HG02943 (cell line): ENCODE measurements around the gene CBFA2T3.
"Not testable (repeated sequence)": the region's sequence is repeated elsewhere in the genome, so short reads cannot be mapped to it uniquely, and the experiment has no call there.

Experiments used
- ATAC-seq: cut with Tn5 transposase; IDR thresholded peaks from one replicate; pipeline ENCODE4 v1.9.1; 2021; ENCODE audit warnings: mild to moderate bottlenecking, low read depth, moderate library complexity; ENCODE audit not compliant: unreplicated experiment

Gene CBFA2T3

GRCh38 chr16:88896238-88897070 lies 80.6 kb downstream of the CBFA2T3 start:
- no peak for ATAC-seq

GRCh38 chr16:88895335-88895734 lies 81.7 kb downstream of the CBFA2T3 start:
- ATAC-seq, result no peak

DNA sequence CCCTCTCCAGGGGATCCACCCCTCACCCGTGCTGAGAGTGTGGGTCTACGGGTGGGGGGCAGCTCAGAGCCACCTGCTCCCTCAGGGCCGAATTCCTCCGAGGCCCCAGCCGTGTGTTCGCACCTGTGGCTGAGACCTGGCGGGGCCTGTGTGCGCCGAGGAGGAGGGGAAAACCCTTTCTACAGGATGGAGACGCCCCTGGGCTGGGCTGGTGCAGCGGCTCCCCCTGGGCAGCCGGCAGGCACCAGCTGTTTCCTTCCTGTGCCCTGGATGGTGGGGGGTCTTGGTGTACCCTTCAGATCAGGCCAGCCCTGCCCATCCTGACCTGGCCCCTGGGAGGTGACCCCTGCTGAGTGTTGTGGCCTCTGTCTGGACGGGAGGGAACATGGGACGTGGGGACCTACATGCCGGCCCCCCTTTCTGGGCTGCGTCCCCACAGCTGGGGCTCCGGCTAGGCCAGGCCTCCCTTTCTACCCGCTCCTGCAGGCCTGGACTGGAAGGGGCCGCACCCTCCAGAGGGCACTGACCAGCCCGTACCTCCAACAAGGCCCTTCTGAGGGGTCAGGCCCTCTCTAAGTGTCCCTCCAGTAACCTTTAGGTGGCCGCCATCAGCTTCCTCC lies 82.2 kb downstream of the CBFA2T3 start:
- ATAC-seq, result no peak

DNA sequence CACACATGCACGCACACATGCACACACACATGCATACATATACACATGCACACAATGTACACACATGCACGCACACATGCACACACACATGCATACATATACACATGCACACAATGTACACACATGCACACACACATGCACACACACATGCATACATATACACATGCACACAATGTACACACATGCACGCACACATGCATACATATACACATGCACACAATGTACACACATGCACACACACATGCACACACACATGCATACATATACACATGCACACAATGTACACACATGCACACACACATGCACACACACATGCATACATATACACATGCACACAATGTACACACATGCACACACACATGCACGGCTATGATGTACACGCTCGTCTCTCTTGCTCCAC lies 82.7 kb downstream of the CBFA2T3 start:
- ATAC-seq, result not testable (repeated sequence)

DNA sequence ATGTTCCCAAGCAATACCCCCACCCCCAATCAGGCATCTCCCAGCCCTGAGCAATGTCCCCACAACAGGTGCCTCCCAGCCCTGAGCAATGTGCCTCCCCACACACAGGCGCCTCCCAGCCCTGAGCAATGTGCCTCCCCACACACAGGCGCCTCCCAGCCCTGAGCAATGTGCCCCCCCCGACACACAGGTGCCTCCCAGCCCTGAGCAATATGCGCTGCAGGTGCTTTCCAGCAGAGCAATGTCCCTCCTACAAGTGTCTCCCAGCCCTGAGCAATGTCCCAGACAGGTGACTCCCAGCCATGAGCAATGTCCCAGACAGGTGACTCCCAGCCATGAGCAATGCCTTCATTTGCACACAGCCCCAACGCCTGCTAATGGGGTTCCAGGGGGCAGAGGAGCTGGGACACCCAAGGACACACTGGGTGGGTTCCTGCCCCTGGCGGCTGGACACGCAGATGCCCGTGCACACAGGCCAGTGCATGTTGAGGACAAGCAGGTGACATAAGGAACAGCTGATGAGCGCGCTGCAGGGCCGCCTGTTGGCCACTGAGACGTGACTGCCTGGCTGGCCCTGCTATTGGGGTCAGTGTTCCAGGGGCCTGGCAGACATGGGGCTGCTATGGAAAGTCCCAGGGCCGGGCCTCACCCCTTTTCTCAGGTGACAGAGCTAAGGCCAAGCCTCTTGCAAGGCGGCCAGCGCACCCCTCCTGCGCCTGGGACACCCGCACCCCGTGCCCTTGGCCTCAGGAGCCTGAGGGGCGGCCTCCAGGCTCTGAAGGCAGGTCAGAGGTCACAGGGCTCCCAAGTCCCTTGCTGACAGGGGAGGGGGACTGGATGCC lies 83.7 kb downstream of the CBFA2T3 start:
- no peak for ATAC-seq

DNA sequence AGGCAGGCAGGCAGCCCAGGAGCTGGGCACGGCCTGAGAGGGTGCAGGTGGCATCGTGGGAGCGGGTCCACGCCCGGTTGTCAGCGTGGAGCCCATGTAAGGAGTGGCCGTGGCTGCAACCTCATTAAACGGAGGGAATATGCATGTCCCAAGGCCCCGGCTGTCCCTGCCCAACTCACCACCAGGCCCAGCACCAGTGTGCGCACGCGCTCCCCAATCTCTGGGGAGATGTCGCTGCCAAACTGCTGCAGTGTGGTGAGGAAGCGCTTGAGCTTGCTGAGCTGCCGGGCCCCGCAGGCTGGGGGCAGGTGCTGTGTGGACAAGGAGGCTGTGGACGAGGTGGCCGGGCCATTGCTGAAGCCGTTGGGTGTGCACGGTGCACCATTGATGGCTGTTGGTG lies 84.9 kb downstream of the CBFA2T3 start:
- no peak for ATAC-seq

DNA sequence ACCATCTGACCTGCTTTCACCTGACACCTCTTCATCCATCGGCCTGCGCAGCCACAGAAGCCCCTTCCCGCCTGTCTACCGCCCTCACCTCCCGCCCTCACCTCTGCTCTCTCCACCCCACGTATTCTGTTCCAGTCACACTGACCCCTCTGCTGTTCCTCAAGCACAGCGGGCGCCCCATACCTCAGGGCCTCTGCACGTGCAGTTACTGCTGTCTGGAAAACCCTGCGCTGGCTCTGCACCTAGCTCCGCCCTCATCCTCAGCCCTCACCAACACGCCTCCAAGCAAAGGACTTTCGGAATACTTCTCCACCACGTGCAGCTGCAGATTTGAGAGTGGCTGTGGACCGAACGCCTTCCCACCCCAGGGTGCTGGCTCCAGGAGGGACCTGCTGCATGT lies 85.9 kb downstream of the CBFA2T3 start:
- no peak for ATAC-seq

GRCh38 chr16:88889702-88890352 lies 87.2 kb downstream of the CBFA2T3 start:
- ATAC-seq, result not testable (repeated sequence)

- ATAC-seq, result no peak
Measured at GRCh38 chr16:88888461-88889387, 88.3 kb downstream of the CBFA2T3 start.

DNA sequence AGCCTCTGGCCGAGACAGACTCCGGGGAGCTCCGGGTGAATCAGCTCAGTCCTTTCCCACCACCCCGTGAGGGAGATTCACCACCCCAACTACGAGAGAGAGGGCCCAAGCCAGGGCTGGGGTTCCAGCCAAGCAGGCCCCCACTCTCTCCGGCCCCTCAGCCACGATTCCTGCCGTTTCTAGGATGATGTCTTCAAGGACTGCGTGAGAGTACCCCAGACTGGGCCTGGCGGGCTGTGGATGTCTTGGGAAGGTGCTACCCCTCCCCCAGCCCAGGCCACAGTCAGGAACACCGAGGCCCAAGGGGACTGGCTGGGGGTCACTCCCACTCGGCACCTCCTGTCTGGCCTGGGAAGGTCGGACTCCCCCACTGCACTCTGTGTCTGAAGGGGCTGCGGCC lies 89.0 kb downstream of the CBFA2T3 start:
- no peak for ATAC-seq

DNA sequence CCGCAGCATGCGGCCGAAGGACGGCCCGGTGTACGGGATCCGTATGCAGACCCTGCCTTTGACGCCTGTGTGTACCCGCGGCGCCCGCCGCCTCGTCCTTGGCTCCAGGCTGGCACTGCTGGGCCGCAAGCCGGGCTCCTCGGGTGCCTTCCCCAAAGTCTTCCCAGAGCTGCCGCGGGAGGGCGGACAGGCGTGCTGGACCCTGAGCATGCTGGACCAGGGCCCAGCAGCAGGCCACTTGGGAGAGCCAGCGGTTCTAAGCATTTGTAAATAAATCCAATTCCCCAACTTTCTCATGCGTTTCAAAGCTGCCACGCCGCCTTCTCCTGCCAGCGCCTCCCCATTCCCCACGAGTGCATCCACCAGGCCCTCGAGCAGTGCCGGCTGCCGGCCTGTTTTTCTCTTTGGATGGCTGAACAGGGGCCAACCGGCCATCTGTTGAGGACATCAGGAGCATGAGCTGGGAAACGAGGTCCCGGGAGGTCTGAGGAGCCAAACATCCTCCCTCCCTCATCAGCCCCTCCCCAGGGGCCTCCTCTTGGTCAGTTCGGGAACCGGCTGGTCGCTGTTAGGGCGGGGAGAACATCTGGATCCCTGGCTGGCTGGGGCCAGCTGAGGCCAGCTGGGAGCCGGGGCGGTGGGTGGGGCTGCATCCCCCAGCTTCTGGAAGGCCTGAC lies 90.0 kb downstream of the CBFA2T3 start:
- no peak for ATAC-seq

- no peak for ATAC-seq
Measured at GRCh38 chr16:88886420-88886844, 90.6 kb downstream of the CBFA2T3 start.

GRCh38 chr16:88885693-88886280 lies 91.2 kb downstream of the CBFA2T3 start:
- ATAC-seq, result no peak

- no peak for ATAC-seq
Measured at GRCh38 chr16:88884569-88885271, 92.3 kb downstream of the CBFA2T3 start.

DNA sequence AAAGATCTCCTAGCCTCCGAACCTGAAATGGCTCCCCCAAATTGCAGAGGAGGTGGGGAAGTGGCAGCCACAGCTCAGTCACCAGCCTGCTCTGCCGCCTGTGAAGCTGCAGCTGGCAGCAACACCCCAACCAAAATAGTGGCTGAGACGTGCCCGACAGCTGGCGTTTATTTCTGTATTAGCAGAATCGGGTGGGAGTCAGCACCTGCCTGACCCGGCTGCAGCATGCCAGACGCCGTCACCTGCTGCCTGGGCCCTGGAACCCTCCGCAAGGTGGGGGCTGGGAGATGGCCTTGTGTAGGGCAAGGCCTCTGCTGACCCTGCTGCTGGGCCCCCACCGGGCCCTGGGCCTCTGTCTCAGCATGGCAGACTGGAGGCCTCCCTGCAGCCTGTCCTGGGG lies 93.1 kb downstream of the CBFA2T3 start:
- ATAC-seq, result no peak

DNA sequence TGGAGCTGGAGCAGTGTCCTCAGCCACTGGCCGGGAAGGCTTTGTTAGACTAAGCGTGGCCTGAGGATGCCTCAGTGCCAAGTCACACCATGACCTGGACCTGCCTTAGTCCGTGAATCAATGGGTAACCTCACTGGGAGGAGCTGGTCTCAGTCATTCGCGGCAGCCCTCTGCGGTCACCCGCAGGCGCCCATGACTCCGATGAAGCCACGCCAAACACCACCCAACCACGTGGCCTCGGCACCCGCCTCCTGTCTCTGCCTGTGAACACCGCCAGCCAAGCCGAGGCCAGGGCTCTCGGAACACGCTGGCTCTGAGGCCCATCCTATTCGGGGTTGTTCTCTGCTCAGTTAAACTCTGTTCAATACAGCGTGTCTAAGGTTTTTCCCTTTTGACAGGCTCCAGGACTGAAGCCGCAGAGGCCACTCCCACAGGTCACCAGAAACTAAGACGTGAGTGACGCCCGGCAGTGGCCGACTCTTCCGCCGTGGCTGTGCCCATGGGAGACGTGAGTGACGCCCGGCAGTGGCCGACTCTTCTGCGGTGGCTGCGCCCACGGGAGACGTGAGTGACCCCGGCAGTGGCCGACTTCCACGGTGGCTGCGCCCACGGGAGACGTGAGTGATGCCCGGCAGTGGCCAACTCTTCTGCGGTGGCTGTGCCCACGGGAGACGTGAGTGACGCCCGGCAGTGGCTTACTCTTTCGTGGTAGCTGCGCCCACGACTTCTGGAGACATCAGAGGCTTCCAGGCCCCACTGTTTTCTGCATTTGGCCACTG lies 93.7 kb downstream of the CBFA2T3 start:
- no peak for ATAC-seq

DNA sequence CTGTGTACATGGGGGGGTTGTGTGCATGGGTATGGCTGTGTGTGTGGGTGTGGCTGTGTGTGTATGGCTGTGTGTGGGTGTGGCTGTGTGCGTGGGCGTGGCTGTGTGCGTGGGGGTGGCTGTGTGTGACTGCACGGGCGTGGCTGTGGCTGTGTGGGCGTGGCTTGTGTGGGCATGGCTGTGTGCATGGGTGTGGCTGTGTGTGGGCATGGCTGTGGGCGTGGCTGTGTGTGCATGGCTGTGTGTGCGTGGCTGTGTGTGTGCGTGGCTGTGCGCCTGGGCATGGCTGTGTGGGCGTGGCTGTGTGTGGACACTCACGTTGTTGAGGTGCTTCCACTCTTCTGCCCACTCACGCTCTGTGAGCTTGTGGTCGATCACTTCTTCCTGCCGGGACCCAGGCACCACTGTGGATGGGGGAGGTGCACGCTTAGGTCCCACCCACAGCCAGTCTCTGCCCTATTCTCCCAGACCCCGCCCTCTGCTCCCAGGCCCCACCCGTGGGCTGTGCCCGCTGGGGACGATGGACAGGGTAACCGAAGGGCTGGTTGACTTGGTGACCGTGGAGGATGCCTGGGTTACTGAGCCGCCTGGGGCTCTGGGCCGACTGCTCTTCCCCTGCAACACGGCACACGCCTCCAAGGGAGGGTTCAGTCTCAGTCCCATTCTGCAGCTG lies 94.5 kb downstream of the CBFA2T3 start:
- ATAC-seq, result no peak
